PC-3 (cell line): ENCODE measurements around the gene MUSTN1.

ENCODE experiments used
- EZH2phosphoT487 ChIP-seq: fragments of 300-600 bp; sonication (generic); IDR thresholded peaks from 2 replicates; pipeline ENCODE4 v1.6.1; 2018; ENCODE audit warnings: mild to moderate bottlenecking, antibody characterized with exemption, low read length, borderline replicate concordance
- TF ChIP-seq, protein P1 (sequence below): fragments of 300-600 bp; sonication (generic); conservative IDR thresholded peaks from 2 replicates; pipeline ENCODE4 v1.5.1; 2017; ENCODE audit warnings: antibody characterized with exemption, low read depth, mild to moderate bottlenecking, low read length

DNA sequence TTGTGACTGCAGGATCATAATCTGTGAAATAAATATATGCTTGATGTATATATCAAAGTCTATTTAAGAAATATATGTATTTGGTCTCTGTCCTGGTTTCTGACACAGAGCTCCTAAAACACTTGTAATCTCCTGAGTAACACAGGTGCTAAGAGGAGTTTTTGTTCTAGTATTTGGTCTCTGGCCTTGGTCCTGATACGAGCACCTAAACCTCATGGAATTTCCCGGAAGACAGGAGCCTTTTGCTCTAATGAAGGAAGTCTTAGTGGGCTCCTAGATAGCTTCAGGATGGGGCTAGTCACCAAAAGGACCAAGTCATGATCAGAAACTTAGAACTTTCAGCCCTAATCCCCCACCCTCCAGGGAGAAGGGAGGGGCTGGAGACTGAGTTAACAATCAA is 19.2 kb upstream of the MUSTN1 start:
- TF ChIP-seq, protein P1, sequence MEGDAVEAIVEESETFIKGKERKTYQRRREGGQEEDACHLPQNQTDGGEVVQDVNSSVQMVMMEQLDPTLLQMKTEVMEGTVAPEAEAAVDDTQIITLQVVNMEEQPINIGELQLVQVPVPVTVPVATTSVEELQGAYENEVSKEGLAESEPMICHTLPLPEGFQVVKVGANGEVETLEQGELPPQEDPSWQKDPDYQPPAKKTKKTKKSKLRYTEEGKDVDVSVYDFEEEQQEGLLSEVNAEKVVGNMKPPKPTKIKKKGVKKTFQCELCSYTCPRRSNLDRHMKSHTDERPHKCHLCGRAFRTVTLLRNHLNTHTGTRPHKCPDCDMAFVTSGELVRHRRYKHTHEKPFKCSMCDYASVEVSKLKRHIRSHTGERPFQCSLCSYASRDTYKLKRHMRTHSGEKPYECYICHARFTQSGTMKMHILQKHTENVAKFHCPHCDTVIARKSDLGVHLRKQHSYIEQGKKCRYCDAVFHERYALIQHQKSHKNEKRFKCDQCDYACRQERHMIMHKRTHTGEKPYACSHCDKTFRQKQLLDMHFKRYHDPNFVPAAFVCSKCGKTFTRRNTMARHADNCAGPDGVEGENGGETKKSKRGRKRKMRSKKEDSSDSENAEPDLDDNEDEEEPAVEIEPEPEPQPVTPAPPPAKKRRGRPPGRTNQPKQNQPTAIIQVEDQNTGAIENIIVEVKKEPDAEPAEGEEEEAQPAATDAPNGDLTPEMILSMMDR: no peak
- no peak for TF ChIP-seq EZH2phosphoT487
